ENCODE results near the gene PRLR. TPM values are rescaled to one million over a fixed set of nuclear protein-coding genes. Genes with fewer than 3 reads are reported as not detected.

PRLR gene
- total and polyA plus RNA-seq, 10 donors = 0.02 to 0.82 (median 0.26) TPM

DNA sequence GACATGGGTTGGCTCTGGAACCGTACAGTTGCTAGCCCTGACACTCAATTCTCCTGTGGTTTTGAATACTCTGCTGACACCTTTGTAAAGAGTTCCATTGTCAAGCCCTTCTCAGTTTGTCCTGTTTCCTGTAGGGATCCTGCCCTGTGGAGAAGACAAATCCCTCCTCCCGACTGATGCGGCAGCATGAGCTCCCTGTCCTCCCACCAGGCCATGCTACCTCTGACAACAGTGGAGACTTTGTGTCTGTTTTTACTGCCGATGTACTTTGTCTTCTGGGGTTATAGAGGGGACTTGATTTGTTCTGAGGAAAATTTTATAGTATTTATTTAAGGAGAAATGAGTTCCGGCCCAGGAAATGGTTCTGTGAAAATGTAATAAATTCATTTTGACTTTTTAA lies 57.8 kb downstream of the PRLR start:
- 83 to 89% (median 85%) methylated on average over 5 of the region's 5 CpGs for WGBS, 5 donors
- TF ChIP-seq POLR2A (IDR thresholded peaks at IDR 0.05) = no peak
- TF ChIP-seq, protein P1, sequence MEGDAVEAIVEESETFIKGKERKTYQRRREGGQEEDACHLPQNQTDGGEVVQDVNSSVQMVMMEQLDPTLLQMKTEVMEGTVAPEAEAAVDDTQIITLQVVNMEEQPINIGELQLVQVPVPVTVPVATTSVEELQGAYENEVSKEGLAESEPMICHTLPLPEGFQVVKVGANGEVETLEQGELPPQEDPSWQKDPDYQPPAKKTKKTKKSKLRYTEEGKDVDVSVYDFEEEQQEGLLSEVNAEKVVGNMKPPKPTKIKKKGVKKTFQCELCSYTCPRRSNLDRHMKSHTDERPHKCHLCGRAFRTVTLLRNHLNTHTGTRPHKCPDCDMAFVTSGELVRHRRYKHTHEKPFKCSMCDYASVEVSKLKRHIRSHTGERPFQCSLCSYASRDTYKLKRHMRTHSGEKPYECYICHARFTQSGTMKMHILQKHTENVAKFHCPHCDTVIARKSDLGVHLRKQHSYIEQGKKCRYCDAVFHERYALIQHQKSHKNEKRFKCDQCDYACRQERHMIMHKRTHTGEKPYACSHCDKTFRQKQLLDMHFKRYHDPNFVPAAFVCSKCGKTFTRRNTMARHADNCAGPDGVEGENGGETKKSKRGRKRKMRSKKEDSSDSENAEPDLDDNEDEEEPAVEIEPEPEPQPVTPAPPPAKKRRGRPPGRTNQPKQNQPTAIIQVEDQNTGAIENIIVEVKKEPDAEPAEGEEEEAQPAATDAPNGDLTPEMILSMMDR (IDR thresholded peaks at IDR 0.05 in 8 of 11, conservative IDR thresholded peaks at IDR 0.05 in 3 of 11) = no peak
- no peak for TF ChIP-seq POLR2AphosphoS5 (IDR thresholded peaks at IDR 0.05)
- intact Hi-C loops (cut with DNase I; ENCODE audit: low total_unique reads) = no loop called here

DNA sequence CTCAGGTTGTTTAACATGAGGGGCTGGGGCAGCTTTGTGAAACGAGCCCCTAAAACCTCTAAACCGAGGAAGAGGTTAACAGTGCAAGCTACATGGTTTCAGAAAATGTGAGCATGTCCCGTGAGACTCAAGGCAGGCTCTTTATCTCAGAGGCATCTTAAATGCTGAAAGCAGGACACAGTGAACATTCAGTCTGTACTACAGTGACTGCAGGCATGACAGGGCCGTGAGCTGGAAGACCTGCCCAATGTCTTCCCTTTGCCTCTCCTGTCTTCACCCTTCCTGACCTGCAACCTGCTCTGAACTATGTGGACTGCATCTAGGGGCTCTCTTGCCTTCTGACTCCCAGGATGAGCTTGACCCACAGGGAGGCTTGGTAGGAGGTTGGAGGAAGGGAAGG lies 58.3 kb downstream of the PRLR start:
- DNase-seq = no peak
- H3K36me3 ChIP-seq = no peaks in the 10 kb centered on the region
- H3K27ac ChIP-seq = no peak overlapping the region
- H3K4me3 ChIP-seq = no peak overlapping the region
- no peaks in the 10 kb centered on the region for H3K27me3 ChIP-seq (replicated peaks in 1 of 7)
- no peak for TF ChIP-seq POLR2AphosphoS5 (IDR thresholded peaks at IDR 0.05)
- TF ChIP-seq, protein P1 (IDR thresholded peaks at IDR 0.05 in 8 of 11, conservative IDR thresholded peaks at IDR 0.05 in 3 of 11) = no peak
- no peak for TF ChIP-seq POLR2A (IDR thresholded peaks at IDR 0.05)
- peaks cover 0 to 24% (median 19%) of the 10 kb centered on the region in 8 donors for H3K9me3 ChIP-seq
- intact Hi-C loops (cut with DNase I; ENCODE audit: low total_unique reads) = no loop called here
- WGBS, 5 donors = 48 to 77% (median 66%) methylated on average over 4 of the region's 4 CpGs
- H3K4me1 ChIP-seq = no peaks in the 10 kb centered on the region

More for the DNA sequence above, 57.8 kb downstream of the PRLR start:
- no peak overlapping the region for H3K4me3 ChIP-seq
- H3K36me3 ChIP-seq = no peaks in the 10 kb centered on the region
- H3K27ac ChIP-seq = no peak overlapping the region
- H3K27me3 ChIP-seq (replicated peaks in 1 of 7) = no peaks in the 10 kb centered on the region
- no peak for DNase-seq
- H3K4me1 ChIP-seq = no peaks in the 10 kb centered on the region
- peaks cover 0 to 18% (median 14%) of the 10 kb centered on the region in 8 donors for H3K9me3 ChIP-seq

DNA sequence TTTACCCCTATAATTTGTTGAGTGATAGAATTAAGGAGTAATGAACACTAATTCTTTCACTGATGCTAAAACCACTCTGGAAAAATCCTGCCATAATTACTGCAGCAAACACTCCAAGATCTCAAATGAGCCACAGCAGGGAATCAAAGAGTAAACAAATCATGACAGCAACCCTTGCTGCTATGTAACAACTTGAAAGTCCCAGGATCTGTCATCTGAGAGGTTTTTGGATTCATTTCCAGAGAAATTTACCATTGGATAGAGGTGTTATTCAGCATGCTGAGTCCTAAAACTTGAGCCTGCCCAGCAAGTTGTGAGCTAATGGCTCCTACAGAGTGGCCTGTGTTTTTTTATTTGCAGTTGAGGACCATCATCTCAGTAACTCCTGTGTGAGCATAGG lies 59.2 kb downstream of the PRLR start:
- intact Hi-C loops (cut with DNase I; ENCODE audit: low total_unique reads) = no loop called here
- DNase-seq = no peak
- Histone ChIP-seq H3K27ac (no peak overlapping the region), H3K9me3 (peaks cover 0 to 26% (median 20%) of the 10 kb centered on the region in 8 donors), H3K4me1 (no peaks in the 10 kb centered on the region), H3K36me3 (no peaks in the 10 kb centered on the region), H3K27me3 (replicated peaks in 1 of 7) (no peaks in the 10 kb centered on the region), H3K4me3 (no peak overlapping the region)
- TF ChIP-seq POLR2AphosphoS5 (IDR thresholded peaks at IDR 0.05) (no peak), POLR2A (IDR thresholded peaks at IDR 0.05) (no peak)
- TF ChIP-seq, protein P1 (IDR thresholded peaks at IDR 0.05 in 8 of 11, conservative IDR thresholded peaks at IDR 0.05 in 3 of 11) = no peak

DNA sequence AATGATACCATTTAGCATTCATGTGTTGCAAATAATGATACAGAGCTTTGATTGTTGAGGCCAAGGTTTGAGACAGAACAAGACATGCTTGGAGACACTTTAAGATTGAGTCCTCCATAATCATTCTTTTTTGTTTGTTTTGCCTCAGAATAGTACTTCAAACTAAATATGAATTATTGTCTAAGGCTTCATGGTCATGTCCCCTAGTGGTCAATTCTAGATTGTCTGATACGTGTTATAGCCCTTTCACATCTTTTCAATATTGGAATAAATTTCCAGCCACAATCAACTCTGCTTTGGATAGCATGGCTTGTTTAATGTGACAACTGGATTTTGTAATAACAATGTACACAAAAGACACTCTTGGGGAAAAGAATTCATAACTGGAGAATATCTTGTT lies 64.2 kb downstream of the PRLR start:
- Histone ChIP-seq H3K4me1 (no peaks in the 10 kb centered on the region), H3K27me3 (replicated peaks in 1 of 7) (no peaks in the 10 kb centered on the region), H3K9me3 (peaks cover 0 to 26% (median 20%) of the 10 kb centered on the region in 8 donors), H3K36me3 (no peaks in the 10 kb centered on the region), H3K4me3 (no peak overlapping the region), H3K27ac (no peak overlapping the region)
- WGBS, 5 donors = 71 to 81% (median 78%) methylated on average over 1 of the region's 1 CpG
- intact Hi-C loops (cut with DNase I; ENCODE audit: low total_unique reads) = no loop called here
- TF ChIP-seq POLR2A (IDR thresholded peaks at IDR 0.05) = no peak
- no peak for TF ChIP-seq POLR2AphosphoS5 (IDR thresholded peaks at IDR 0.05)
- TF ChIP-seq, protein P1 (IDR thresholded peaks at IDR 0.05 in 8 of 11, conservative IDR thresholded peaks at IDR 0.05 in 3 of 11) = no peak
- no peak for DNase-seq
